Sciatic nerve (tissue), 2 donors: Measurements from ENCODE around the gene KIAA1755. TPM values are rescaled to one million over a fixed set of nuclear protein-coding genes. Genes with fewer than 3 reads are reported as not detected.

ENCODE experiments used
- ATAC-seq: fragments of 200-7000 bp; cut with Tn5 transposase; one replicate; pipeline ENCODE4 v1.9.1; 2020; ENCODE audit warnings: mild to moderate bottlenecking, moderate library complexity
- DNase-seq: peaks from one replicate; pipeline ENCODE4 v3.0.0-alpha.2; 2020; ENCODE audit warnings: low spot score
- intact Hi-C: fragments of 100-400 bp; cut with DNase I; formaldehyde crosslinking; loops from one replicate; pipeline ENCODE4 v1.14.2; 2022
- total RNA-seq: library from RNA; stranded (reverse); fragmentation: NEBNext Ultra II Directional; extraction: Animal tissue kit (Norgen Biotek cat#: 25700); gene quantifications from one replicate; pipeline ENCODE4 v1.2.1, GENCODE V29; 2021
- donor health status: DM: no; HTN: no; CAD: no.
- donor health status: DM: no; HTN: no; CAD: no.

The KIAA1755 gene
- total RNA-seq, 1 donor from 2014 or later = 56.0 TPM

DNA sequence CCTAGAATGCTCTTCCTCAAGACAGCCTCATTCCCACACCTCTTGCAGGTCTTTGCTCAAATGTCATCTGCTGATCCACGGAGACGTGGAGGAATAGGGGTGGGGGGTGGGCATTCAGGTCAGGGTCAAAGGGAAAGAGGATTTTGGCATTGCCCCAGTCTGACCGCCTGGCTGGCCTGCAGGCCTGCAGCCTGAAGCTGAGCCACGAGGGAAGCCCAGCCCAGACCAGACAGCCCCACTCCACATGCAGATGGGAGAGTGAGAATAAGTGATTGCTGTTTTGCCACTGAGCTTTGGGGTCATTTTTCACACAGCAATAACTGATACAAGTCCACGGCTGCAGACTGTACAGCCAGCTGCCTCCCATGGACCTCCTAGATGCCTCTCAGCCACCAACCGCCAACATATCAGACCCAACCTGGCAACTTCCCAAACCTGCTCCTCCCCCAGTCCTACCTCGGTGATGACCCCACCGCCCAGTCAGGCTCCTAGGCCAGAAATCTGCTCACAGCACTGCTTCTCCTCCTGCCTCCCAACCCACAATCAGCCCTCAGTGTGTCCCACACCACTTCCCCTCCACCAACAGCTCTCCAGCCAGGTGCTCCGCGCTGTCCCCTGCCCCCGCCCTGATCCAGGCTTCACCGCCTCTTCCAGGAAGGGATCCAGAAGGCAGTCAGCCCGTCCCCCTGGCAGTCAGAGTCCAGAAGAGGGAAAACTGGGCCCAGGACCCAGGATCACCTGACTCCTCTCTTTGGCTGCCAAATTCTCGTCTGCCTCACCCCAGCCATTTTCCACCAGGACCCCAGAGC, 14.0 kb downstream of the KIAA1755 start:
- peak; percentile 83 for DNase-seq
- intact Hi-C loops = no loop called here
- ATAC-seq = peak; percentile 88

DNA sequence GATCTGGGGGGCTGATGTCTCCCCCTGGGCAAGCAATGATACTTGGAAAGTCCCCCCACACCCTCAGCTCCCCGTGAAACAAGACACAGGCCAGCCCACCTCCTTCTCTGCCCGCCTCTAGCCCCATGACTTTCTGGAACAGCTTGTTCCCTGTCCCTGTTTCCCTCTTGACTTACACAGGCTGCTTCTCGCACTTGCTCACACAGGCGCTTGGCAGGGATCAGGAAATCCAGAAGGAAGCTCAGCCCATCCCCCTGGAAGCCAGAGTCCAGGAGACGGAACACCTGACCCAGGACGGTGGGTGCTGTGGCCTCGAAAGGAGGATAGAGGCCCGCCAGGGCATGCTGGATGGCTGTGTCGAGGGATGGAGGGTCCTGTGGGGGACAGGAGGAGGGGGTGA, 14.8 kb downstream of the KIAA1755 start:
- ATAC-seq (peak; percentile 43), DNase-seq (no peak)
- intact Hi-C loops = no loop called here

DNA sequence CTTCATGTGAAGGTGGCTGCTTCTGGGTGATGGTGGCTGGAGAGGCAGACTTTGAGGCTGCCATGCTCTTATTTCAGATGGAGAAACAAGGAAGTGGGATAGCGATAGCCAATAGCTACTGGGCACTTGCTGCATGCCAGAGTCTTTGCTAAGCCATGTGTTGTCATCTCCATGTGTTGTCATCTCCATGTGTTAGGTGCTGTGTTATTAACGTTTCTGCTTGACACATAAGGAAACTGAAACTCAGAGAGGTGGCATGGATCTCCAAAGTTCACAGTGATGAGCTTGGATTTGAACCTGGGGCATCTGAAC, 16.9 kb downstream of the KIAA1755 start:
- intact Hi-C loops = no loop called here
- ATAC-seq (no peak), DNase-seq (no peak)

DNA sequence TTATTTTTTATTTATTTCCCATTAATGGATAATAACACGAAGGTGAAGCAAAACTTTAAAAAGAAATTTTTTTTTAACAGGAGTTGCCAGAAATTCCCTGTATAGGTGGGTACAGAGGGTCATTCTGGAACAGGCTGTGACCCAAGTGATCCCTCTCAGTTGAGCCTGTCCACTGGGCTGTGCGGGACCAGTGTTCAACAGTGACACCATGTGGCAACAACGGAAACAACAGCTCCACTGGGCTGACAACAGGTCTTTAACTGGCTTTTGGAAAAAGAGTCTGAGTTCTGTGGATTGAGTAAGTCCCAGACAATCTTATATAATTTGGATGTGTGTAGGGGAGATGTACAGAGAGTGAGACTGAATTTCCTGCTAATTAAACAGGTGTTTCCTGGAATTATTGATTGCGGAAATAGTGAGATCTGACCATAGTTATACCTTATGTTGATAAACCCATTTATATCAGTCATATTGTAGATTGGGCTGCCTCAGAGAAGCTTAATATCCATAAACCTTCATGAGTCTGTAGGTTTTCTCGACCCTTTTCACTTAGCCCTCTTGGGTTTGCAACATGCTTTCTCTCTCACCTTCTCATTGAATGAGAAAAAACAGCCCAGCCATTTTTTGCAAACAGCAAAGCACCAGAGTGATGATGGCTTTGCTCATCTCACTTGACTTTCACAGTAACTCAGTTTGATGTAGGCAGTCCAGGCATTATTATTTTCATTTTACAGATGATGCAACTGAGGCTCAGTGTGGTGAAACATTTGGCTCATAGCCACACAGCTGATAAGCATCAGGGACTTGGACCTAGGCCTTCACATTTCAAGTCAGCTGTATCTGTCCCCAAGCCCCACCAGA, 17.5 kb downstream of the KIAA1755 start:
- intact Hi-C loops = no loop called here
- DNase-seq = no peak
- ATAC-seq = no peak

DNA sequence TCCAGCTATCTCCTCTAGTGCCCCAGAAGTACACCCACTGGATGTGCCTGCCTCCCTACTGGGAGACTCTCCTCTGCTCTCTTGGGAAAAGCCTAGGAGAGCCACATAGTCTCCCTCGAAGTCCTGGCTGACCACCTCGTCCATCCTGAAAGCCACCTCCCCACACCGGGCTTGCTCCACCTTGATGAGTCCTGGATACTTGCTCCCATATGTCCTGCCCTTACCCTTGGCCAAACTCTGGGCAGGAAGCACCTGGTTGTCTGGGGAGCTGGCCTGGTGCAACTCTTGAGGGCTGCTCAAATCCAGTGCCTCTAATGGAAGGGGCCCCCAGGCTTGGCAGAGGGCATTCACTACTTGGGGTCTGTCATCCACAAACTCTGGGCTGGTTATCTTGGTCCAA, 19.3 kb downstream of the KIAA1755 start:
- no peak for DNase-seq
- intact Hi-C loops = no loop called here

DNA sequence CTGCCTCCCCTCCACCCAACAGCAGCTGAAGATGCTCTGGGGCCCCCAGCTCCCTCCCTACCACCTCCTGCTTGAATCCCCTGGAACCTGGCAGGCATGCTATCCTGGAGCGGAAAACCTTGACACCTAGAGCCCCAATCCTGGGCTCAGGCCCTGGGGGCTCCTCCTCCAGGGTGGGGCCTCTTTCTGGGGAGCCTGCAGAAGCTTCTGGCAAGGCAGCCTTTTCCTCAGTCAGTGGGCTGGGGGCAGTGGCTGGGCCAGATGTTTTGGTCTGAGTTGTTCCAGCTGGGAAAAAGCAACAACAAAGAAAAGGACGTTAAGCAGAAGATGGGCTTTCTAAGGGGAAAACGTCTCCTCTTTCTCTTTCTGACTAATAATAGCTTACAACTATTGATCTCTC, 21.1 kb downstream of the KIAA1755 start:
- DNase-seq = no peak
- no peak for ATAC-seq
- intact Hi-C loops = no loop called here

More for the DNA sequence above, 19.3 kb downstream of the KIAA1755 start:
- no peak for ATAC-seq

DNA sequence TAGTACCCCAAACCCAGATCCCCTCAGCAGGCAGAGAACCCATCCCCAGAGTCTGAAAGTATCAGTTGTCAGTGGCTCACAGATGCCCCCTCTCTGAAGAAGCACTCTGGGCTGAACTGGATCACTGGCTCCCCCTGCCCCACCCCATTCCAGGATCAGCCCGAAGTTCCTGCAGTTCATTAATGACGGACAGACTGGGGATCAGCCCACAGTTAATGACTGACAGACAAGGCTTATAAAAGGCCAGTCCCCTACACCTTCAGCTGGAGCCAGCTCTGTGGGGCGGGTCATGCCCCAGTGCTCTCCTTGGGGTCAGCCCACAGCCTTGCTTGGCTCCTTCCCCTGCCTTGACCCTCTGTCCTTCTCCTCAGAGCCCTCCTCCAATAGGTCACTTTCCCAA, 21.7 kb downstream of the KIAA1755 start:
- intact Hi-C loops = no loop called here

DNA sequence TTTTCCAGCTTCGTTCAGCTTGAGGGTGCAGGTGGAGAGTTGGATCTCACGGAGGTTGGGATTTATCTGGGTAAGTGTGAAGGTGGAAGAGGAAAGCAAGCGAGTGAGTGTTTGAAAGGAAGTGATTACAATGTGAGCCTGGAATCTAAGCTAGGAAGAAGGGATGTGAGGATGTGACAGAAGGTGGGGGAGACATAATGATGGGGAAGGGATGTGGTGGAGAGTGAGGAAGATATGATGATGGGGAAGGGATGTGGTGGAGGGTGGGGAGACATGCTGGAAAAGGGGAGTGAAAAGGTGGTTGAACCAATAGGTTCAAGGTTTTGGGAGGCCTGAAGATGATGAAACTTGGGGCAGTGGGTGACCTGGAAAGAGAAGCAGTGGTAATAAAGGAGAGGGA, 23.2 kb downstream of the KIAA1755 start:
- DNase-seq (no peak), ATAC-seq (no peak)
- intact Hi-C loops = no loop called here

More for the DNA sequence above, 21.7 kb downstream of the KIAA1755 start:
- ATAC-seq = peak; percentile 45
- no peak for DNase-seq

DNA sequence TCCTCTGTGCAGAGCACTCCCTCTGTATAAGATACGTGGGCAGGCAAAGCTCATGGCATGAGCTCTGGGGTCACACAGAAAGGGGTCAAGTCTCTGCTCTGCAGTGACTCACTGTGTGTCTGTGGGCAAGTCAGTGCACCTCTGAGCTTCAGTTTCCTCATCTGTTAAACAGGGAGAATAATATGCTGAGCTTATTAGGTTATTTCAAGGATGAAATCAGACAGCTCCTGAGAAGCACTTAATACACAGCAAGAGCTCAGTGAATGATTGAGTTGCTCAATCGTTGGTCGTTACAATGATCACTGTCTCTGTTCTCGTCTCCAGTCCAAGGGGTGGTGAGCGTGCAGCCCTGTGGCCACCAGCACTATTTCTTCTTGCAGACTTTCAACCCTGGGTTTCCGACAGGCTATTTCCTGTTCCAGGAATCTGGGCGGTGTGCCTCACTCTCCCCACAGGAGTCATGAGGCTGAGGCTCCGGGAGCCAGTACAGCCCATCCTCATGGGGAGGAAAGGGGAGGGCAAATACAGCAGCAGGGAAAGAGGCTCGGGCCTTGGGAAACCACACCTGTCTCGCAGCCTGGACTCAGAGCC, 28.9 kb downstream of the KIAA1755 start:
- no peak for DNase-seq
- ATAC-seq = peak; percentile 85
- intact Hi-C loops = no loop called here

DNA sequence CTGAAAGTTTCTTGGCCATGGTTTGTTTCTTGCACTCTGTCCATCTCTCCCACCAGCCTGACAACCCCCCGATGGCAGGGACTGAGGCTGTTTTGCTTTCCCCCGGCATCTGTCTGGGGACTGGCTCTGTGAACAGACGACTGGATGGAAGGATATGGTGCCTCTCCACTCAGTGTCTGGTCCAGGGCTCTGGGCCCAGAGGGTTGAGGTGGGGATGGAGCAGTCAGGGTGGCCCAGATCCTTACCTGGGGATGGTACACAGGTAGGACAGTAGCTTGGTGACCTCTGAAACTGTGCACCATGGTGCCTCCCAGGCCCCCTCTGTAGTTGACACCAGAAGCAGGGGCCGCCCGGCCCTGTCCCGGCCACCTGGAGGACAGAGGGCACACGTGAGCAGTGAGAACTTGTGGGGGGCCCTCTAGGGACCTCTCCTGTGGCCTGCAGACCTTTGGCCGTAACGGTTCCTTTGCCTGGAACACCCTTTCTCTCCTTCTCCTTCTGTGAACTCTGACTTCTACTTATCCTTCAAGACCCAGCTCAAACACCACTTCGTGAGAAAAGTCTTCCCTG, 29.5 kb downstream of the KIAA1755 start:
- intact Hi-C loops = no loop called here
- ATAC-seq = peak; percentile 31
- no peak for DNase-seq

DNA sequence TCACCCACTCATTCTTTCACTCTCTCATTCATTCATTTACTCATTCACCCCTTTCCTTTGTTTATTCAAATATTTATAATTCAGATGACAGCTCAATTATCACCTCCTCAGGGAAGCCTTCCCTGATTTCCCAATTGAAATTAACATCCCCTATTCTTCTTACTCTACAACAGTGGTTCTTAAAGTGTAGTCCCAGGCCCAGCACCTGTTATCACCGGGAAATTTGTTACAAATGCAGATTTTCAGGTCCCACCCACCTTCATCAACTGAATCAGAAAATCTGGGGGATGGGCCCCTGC, 30.3 kb downstream of the KIAA1755 start:
- DNase-seq = no peak
- intact Hi-C loops = no loop called here
- ATAC-seq = no peak

DNA sequence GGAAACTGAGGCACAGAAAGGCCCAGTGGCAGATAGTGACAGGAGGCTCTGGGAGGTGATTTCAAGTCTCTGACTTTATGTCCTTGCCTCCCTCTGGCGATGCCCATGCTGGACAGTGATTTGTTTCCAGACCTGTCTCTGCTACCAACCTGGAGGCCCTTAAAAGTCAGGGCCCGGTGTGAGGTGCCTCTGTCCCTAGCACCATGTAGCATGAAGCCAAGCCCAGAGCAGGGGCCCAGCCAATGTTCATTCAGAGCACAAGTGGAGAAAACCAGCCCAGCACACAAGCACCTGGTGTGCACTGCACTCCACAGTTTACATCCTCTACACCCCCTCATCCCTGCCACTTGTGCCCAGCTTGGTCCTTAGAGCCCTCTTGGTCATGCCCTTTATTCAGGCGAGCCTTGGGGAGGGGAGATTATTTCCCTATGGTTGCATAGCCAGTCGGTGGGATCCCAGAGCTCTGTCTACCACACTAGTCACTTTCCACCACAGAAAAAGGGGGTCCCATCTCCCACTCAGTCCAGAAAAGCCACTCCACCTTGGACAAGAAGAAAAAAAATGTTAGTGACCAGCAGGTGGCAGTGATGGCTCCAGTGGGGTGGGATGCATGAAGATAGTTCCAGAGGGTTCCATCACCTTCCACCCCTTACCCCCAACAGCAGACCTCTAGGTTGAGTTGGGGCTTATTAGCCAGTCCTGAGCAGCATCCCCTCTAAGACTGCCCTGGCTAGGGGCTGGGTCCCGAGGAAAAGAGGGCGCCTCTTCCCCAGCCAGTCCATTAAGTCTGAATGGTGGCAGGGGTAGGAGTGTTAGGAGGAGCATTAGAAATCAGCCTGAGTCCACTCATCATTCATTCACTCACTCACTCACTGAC, 30.9 kb downstream of the KIAA1755 start:
- DNase-seq (no peak), ATAC-seq (peak; percentile 9)
- intact Hi-C loops = loop anchor here (5.0 to 10.0 kb wide), 2 partner anchors 83 to 185 kb away; no protein-coding TSS in a partner anchor

DNA sequence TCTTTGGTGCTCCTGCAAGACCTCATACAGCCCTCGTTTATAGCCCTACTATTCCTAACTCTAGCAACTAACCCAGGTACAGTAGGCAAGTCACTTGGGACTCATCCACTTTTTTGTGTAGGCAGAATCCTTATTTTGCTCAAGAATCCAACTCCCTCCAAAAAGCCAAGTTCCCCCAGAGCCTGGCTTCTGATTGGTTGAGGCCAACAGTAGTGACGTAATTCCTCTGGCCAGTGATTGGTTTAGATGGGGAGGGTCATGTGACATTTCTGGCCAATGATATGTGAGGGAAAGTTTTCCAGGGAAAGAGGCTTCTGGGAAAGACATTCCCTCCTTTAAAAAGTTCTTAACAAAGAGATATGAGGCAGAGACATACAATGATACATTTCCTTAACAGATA, 32.1 kb downstream of the KIAA1755 start:
- intact Hi-C loops = loop anchor here (5.0 to 10.0 kb wide), 2 partner anchors 84 to 186 kb away; no protein-coding TSS in a partner anchor
- ATAC-seq (no peak), DNase-seq (no peak)

DNA sequence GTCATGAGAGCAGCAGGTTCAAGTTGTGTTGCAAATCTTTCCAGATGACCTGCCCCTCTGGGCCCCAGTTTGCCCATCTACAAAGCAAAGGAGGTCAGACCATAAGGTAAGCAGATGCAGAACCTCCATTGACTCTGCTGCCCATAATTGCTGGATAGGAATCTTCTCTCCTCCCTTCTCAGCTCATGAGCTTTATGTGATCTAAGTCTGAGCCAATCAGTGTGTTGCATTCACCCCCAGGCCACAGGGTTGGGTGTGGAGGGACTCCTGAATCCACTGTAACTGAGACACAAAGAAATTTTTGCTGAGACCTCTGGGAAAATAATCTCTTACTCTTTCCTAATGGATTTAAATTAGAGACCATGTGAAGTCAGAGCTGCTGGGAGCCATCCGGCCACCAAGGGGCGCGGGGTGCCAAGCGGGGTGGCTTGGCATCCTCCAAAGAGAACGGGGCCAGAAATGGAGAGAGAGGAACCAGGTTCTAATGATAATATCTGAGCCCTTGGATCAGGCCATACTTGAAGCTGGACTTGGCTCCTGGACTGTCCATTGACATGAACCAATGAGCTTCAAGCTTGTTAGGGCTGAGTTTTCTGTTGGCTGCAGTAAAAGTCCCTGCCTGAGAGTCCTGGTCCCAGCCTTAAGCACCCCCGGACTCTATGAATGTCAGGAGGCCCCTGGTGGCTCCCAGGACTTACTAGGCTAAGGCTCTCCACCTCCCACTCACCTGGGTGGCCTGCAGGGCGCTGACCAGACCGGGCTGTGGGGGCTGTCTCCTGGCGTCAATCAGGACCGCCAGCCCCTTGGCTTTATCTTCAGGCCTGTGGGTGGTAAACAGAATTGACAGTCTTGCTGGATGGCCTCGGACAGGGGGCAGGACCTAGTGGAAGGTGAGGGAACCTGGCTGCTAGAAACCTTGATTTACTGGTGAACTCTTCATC, 32.8 kb downstream of the KIAA1755 start:
- intact Hi-C loops = loop anchor here (5.0 to 10.0 kb wide), 2 partner anchors 85 to 187 kb away; no protein-coding TSS in a partner anchor
- DNase-seq (no peak), ATAC-seq (no peak)

DNA sequence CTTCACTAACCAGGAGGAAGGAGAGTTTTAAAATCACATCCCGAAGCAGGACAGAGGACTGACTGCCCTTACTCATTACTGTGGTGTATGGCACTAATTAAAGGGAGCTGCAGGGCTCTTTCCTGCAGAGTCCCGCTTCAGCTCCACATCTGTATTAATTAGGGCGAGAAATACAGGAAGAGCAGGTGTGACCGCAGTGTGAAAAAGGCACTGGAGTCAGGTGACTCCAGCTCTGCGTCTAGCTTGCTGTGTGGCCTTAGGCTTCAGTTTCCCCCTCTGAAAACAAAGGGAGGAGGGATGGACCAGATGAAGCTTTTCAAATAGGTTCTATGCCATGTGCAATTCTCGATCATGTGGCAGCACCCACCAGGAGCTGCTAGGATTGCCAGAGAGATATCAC, 34.0 kb downstream of the KIAA1755 start:
- no peak for DNase-seq
- no peak for ATAC-seq
- intact Hi-C loops = loop anchor here (5.0 to 10.0 kb wide), 2 partner anchors 86 to 188 kb away; no protein-coding TSS in a partner anchor

DNA sequence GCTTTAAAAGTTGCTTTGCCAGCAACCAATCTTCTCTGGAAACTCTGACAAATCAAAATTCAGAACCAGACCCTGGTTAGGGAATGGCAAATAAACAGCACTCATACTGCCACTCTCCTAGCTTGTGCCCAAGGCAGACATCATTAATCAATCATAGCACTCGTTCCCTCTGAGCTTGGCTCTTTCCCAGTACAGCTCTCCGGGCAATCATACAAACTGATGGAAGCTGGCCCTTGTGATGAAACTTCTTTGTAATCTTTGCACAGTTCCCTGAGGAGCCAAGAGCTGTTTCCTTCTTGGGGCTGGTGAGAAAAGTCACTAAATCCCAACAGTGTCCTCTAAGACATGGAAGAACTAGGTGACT, 34.7 kb downstream of the KIAA1755 start:
- intact Hi-C loops = loop anchor here (5.0 to 10.0 kb wide), 2 partner anchors 86 to 189 kb away; no protein-coding TSS in a partner anchor
- no peak for DNase-seq
- no peak for ATAC-seq

DNA sequence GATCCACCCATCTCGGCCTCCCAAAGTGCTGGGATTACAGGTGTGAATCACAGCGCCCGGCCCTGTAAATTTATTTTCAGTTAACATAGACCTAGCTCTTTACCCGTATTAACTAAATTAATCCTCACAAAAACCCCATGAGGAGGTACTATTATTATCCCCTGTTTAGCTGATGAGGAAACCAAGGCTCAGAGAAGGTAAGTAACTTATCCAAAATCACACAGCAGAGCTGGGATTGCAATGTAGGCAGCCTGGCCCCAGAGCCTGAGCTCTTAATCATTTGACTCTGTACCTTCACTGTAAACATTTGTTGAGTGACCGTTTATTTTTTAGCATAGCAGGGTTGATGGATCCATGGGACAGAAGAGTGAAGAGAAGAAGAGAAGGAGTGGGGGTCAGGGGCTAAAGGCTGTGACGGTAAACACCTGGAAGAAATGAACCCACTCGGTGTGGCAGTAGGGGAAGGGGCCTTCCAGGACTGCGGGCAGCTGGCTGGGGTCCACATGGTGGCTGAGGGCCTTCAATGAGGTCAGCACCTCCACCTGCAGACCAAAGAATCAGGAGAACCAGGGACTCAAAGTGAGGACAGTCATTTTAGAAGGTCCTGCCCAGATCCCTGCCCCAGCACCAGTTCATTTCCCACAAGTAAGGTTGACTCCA, 35.2 kb downstream of the KIAA1755 start:
- intact Hi-C loops = loop anchor here (5.0 to 10.0 kb wide), 2 partner anchors 87 to 189 kb away; no protein-coding TSS in a partner anchor
- no peak for DNase-seq
- ATAC-seq = no peak
